ENCODE measurements around the gene ACSM2A. TPM values are rescaled to one million over a fixed set of nuclear protein-coding genes. Genes with fewer than 3 reads are reported as not detected.
"Not testable (repeated sequence)": the region's sequence is repeated elsewhere in the genome, so short reads cannot be mapped to it uniquely, and the experiment has no call there.

Gene ACSM2A
- total RNA-seq (not detected), total RNA-seq (0 to 0.49 (median 0) reads per million in 172 experiments)
- polyA plus RNA-seq (2013, experiment 1 of 2) = not detected
- polyA plus RNA-seq (2013, experiment 2 of 2) = not detected

- H3K4me3 Mint-ChIP-seq; CTCF ChIA-PET; intact Hi-C loops (cut with DNase I, micrococcal nuclease); H3K9me3 ChIP-seq (ENCODE audit: control insufficient read depth in 1 of 2, insufficient read depth in 1 of 2, low read length in 2 of 2); H3K4me3 ChIP-seq (ENCODE audit: low read length); H3K4me1 Mint-ChIP-seq (ENCODE audit: low read depth); H3K36me3 Mint-ChIP-seq (ENCODE audit: low read depth); H3K27me3 Mint-ChIP-seq; H3K27ac Mint-ChIP-seq; H3K27me3 ChIP-seq (ENCODE audit: control insufficient read depth in 1 of 2, insufficient read depth in 2 of 2, low read length in 2 of 2); ATAC-seq (ENCODE audit: poor library complexity); DNase-seq; H3K27ac ChIP-seq (ENCODE audit: low read depth in 1 of 2, low read length in 2 of 2); H3K9me3 Mint-ChIP-seq; POLR2A ChIA-PET; H3K36me3 ChIP-seq (ENCODE audit: insufficient read depth, low read length); H3K4me1 ChIP-seq (ENCODE audit: insufficient read depth, low read length): not testable (repeated sequence)
Measured at GRCh38 chr16:20451364-20451763, at the start of gene ACSM2A. TSS of gene ACSM2A (plus strand) at chr16:20451521. CDS start at chr16:20460115, 8,594 bp downstream.

- Histone ChIP-seq H3K9me3 (ENCODE audit: control insufficient read depth in 1 of 2, insufficient read depth in 1 of 2, low read length in 2 of 2) (no peaks in the 10 kb centered on the region), H3K36me3 (ENCODE audit: insufficient read depth, low read length) (no peaks in the 10 kb centered on the region), H3K4me3 (ENCODE audit: low read length) (no peak overlapping the region), H3K27me3 (ENCODE audit: control insufficient read depth in 1 of 2, insufficient read depth in 2 of 2, low read length in 2 of 2) (no peaks in the 10 kb centered on the region), H3K27ac (ENCODE audit: low read depth in 1 of 2, low read length in 2 of 2) (no peak overlapping the region), H3K4me1 (ENCODE audit: insufficient read depth, low read length) (no peaks in the 10 kb centered on the region)
- Mint-ChIP-seq H3K9me3 (no peaks in the 10 kb centered on the region), H3K4me1 (ENCODE audit: low read depth) (no peaks in the 10 kb centered on the region), H3K27me3 (peaks cover 10% of the 10 kb centered on the region), H3K36me3 (ENCODE audit: low read depth) (no peaks in the 10 kb centered on the region), H3K4me3 (no peak overlapping the region), H3K27ac (no peak overlapping the region)
- ChIA-PET CTCF (no interaction called here), POLR2A (no interaction called here)
- no peak for ATAC-seq (ENCODE audit: poor library complexity)
- intact Hi-C loops (cut with DNase I, micrococcal nuclease) = no loop called here
- no peak for DNase-seq
- TF ChIP-seq CTCF (IDR thresholded peaks at IDR 0.05) = no peak
Measured at GRCh38 chr16:20402651-20403050, 48.7 kb upstream of the ACSM2A start.

GRCh38 chr16:20404637-20405036, 46.7 kb upstream of the ACSM2A start, which contains the start of gene PDILT:
TSS of gene PDILT (minus strand) at chr16:20404737. CDS start at chr16:20399300, 5,437 bp downstream.
- H3K4me3 ChIP-seq (ENCODE audit: low read length) = no peak within 1 kb of the TSS
- H3K27me3 Mint-ChIP-seq = peaks cover 10% of the 10 kb centered on the region
- ATAC-seq (ENCODE audit: poor library complexity) = no peak
- H3K4me3 Mint-ChIP-seq = no peak within 1 kb of the TSS
- H3K27ac Mint-ChIP-seq = no peak within 1 kb of the TSS
- CTCF ChIA-PET = no interaction called here
- no peak for DNase-seq
- H3K36me3 ChIP-seq (ENCODE audit: insufficient read depth, low read length) = no peaks in the 10 kb centered on the region
- intact Hi-C loops (cut with DNase I, micrococcal nuclease) = no loop called here
- H3K9me3 Mint-ChIP-seq = no peaks in the 10 kb centered on the region
- H3K4me1 Mint-ChIP-seq (ENCODE audit: low read depth) = no peaks in the 10 kb centered on the region
- no peaks in the 10 kb centered on the region for H3K27me3 ChIP-seq (ENCODE audit: control insufficient read depth in 1 of 2, insufficient read depth in 2 of 2, low read length in 2 of 2)
- no peaks in the 10 kb centered on the region for H3K36me3 Mint-ChIP-seq (ENCODE audit: low read depth)
- no peaks in the 10 kb centered on the region for H3K9me3 ChIP-seq (ENCODE audit: control insufficient read depth in 1 of 2, insufficient read depth in 1 of 2, low read length in 2 of 2)
- TF ChIP-seq CTCF (IDR thresholded peaks at IDR 0.05) = no peak
- H3K4me1 ChIP-seq (ENCODE audit: insufficient read depth, low read length) = no peaks in the 10 kb centered on the region
- POLR2A ChIA-PET = no interaction called here
- no peak within 1 kb of the TSS for H3K27ac ChIP-seq (ENCODE audit: low read depth in 1 of 2, low read length in 2 of 2)

- Mint-ChIP-seq H3K27ac (no peak within 1 kb of the TSS), H3K9me3 (no peaks in the 10 kb centered on the region), H3K4me3 (no peak within 1 kb of the TSS), H3K4me1 (ENCODE audit: low read depth) (no peaks in the 10 kb centered on the region), H3K27me3 (peaks cover 13% of the 10 kb centered on the region), H3K36me3 (ENCODE audit: low read depth) (no peaks in the 10 kb centered on the region)
- Histone ChIP-seq H3K27me3 (ENCODE audit: control insufficient read depth in 1 of 2, insufficient read depth in 2 of 2, low read length in 2 of 2) (no peaks in the 10 kb centered on the region), H3K9me3 (ENCODE audit: control insufficient read depth in 1 of 2, insufficient read depth in 1 of 2, low read length in 2 of 2) (no peaks in the 10 kb centered on the region), H3K36me3 (ENCODE audit: insufficient read depth, low read length) (no peaks in the 10 kb centered on the region), H3K27ac (ENCODE audit: low read depth in 1 of 2, low read length in 2 of 2) (no peak within 1 kb of the TSS), H3K4me1 (ENCODE audit: insufficient read depth, low read length) (no peaks in the 10 kb centered on the region), H3K4me3 (ENCODE audit: low read length) (no peak within 1 kb of the TSS)
- peak in 1 of 14 experiments; percentile 15 for DNase-seq
- no peak for ATAC-seq (ENCODE audit: poor library complexity)
- no peak for TF ChIP-seq CTCF (IDR thresholded peaks at IDR 0.05)
- intact Hi-C loops (cut with DNase I, micrococcal nuclease) = no loop called here
- ChIA-PET POLR2A (no interaction called here), CTCF (no interaction called here)
Measured at GRCh38 chr16:20409398-20410120, 41.8 kb upstream of the ACSM2A start, which contains the start of gene ACSM5. TSS of gene ACSM5 (plus strand) at chr16:20409534. CDS start at chr16:20411485, 1,951 bp downstream.
